ENCODE measurements around the gene HTD2.

The HTD2 gene

GRCh38 chr3:58299075-58299474 is 7.2 kb upstream of the HTD2 start:
- no peaks in the 10 kb centered on the region for H3K4me1 ChIP-seq (ENCODE audit: low read length)
- H3K9me2 ChIP-seq (replicated peaks; ENCODE audit: insufficient read depth, low read length) = no peaks in the 10 kb centered on the region
- no peaks in the 10 kb centered on the region for H3K79me2 ChIP-seq (ENCODE audit: low read length)
- H3K36me3 ChIP-seq (replicated peaks; ENCODE audit: insufficient read depth, low read length) = no peaks in the 10 kb centered on the region
- H3K27ac ChIP-seq (ENCODE audit: low read length) = no peak overlapping the region
- H4K20me1 ChIP-seq (ENCODE audit: insufficient read depth, low read length) = no peaks in the 10 kb centered on the region
- no peak overlapping the region for H2AFZ ChIP-seq (ENCODE audit: low read length)
- no peak overlapping the region for H3K9ac ChIP-seq (ENCODE audit: low read length)
- no peaks in the 10 kb centered on the region for H3F3A ChIP-seq (ENCODE audit: insufficient read depth, low read length)
- no peak overlapping the region for H3K4me2 ChIP-seq (ENCODE audit: low read depth, low read length)
- no peaks in the 10 kb centered on the region; the same call in 1 of the 2 replicates for H3K27me3 ChIP-seq (replicated peaks; ENCODE audit: insufficient read depth, low read length)
- H3K9me3 ChIP-seq (replicated peaks; ENCODE audit: insufficient read depth, low read length) = no peaks in the 10 kb centered on the region
- TF ChIP-seq CTCF (IDR thresholded peaks at IDR 0.05; ENCODE audit: low read length) (no peak), EZH2 (optimal IDR thresholded peaks at IDR 0.05; ENCODE audit: low read depth, low read length) (no peak), EZH2phosphoT487 (IDR thresholded peaks at IDR 0.05; ENCODE audit: low read length) (no peak)
- H3K4me3 ChIP-seq (ENCODE audit: low read length) = no peak overlapping the region
- DNase-seq = no peak

- DNase-seq = peak; percentile 26
- H3K9me3 ChIP-seq (replicated peaks; ENCODE audit: insufficient read depth, low read length) = no peaks in the 10 kb centered on the region
- H2AFZ ChIP-seq (ENCODE audit: low read length) = no peak overlapping the region
- no peak overlapping the region for H3K4me3 ChIP-seq (ENCODE audit: low read length)
- H3F3A ChIP-seq (ENCODE audit: insufficient read depth, low read length) = no peaks in the 10 kb centered on the region
- H3K9me2 ChIP-seq (replicated peaks; ENCODE audit: insufficient read depth, low read length) = no peaks in the 10 kb centered on the region
- H3K4me2 ChIP-seq (ENCODE audit: low read depth, low read length) = no peak overlapping the region
- no peaks in the 10 kb centered on the region for H3K4me1 ChIP-seq (ENCODE audit: low read length)
- no peaks in the 10 kb centered on the region for H4K20me1 ChIP-seq (ENCODE audit: insufficient read depth, low read length)
- no peak overlapping the region for H3K27ac ChIP-seq (ENCODE audit: low read length)
- no peaks in the 10 kb centered on the region; the same call in 1 of the 2 replicates for H3K27me3 ChIP-seq (replicated peaks; ENCODE audit: insufficient read depth, low read length)
- H3K79me2 ChIP-seq (ENCODE audit: low read length) = no peaks in the 10 kb centered on the region
- no peaks in the 10 kb centered on the region for H3K36me3 ChIP-seq (replicated peaks; ENCODE audit: insufficient read depth, low read length)
- TF ChIP-seq EZH2 (optimal IDR thresholded peaks at IDR 0.05; ENCODE audit: low read depth, low read length) (no peak), CTCF (IDR thresholded peaks at IDR 0.05; ENCODE audit: low read length) (peak; percentile 44), EZH2phosphoT487 (IDR thresholded peaks at IDR 0.05; ENCODE audit: low read length) (no peak)
- H3K9ac ChIP-seq (ENCODE audit: low read length) = no peak overlapping the region
Measured at GRCh38 chr3:58299839-58300516, 6.3 kb upstream of the HTD2 start.

GRCh38 chr3:58307639-58308215 is 1.4 kb downstream of the HTD2 start:
- TF ChIP-seq CTCF (IDR thresholded peaks at IDR 0.05; ENCODE audit: low read length) (peak; percentile 64), EZH2phosphoT487 (IDR thresholded peaks at IDR 0.05; ENCODE audit: low read length) (no peak)

More at GRCh38 chr3:58307639-58308215, 1.4 kb downstream of the HTD2 start:
- no peaks in the 10 kb centered on the region for H3K9me3 ChIP-seq (replicated peaks; ENCODE audit: insufficient read depth, low read length)
- peaks cover 2% of the 10 kb centered on the region for H3F3A ChIP-seq (ENCODE audit: insufficient read depth, low read length)
- H3K79me2 ChIP-seq (ENCODE audit: low read length) = peaks cover 57% of the 10 kb centered on the region
- peak; percentile 62 for DNase-seq
- no peak overlapping the region; the same call in 1 of the 2 replicates for H3K27ac ChIP-seq (ENCODE audit: low read length)
- H3K9ac ChIP-seq (ENCODE audit: low read length) = peak overlapping the region; percentile 93; the same call in 1 of the 2 replicates
- H2AFZ ChIP-seq (ENCODE audit: low read length) = no peak overlapping the region
- no peaks in the 10 kb centered on the region; the same call in 1 of the 2 replicates for H3K36me3 ChIP-seq (replicated peaks; ENCODE audit: insufficient read depth, low read length)
- H3K9me2 ChIP-seq (replicated peaks; ENCODE audit: insufficient read depth, low read length) = no peaks in the 10 kb centered on the region
- H3K27me3 ChIP-seq (replicated peaks; ENCODE audit: insufficient read depth, low read length) = no peaks in the 10 kb centered on the region
- H3K4me3 ChIP-seq (ENCODE audit: low read length) = peak overlapping the region; percentile 99
- peaks cover 4% of the 10 kb centered on the region for H3K4me1 ChIP-seq (ENCODE audit: low read length)
- H3K4me2 ChIP-seq (ENCODE audit: low read depth, low read length) = peak overlapping the region; percentile 67
- H4K20me1 ChIP-seq (ENCODE audit: insufficient read depth, low read length) = peaks cover 14% of the 10 kb centered on the region; the same call in 1 of the 2 replicates
